SK-N-SH treated with all-trans-retinoic acid at 6 μM for 48 hours (cell line): ENCODE data around the gene SULT1C4.

Experiments
- ATAC-seq: fragments of 200-7000 bp; cut with Tn5 transposase; 3 replicates; pipeline ENCODE4 v1.9.1; 2020; ENCODE audit warnings: mild to moderate bottlenecking, moderate library complexity
- ARNTL ChIP-seq: fragments of 450-650 bp; formaldehyde crosslinking; IDR thresholded peaks from 2 replicates; pipeline ENCODE4 v1.5.0; 2020; ENCODE audit warnings: low read depth, mild to moderate bottlenecking, moderate library complexity, borderline replicate concordance
- BACH2 ChIP-seq: fragments of 250-450 bp; sonication (Bioruptor Pico); IDR thresholded peaks from 2 replicates; pipeline ENCODE4 v1.9.0; 2021; ENCODE audit warnings: mild to moderate bottlenecking, borderline replicate concordance
- CREB5 ChIP-seq: fragments of 250-450 bp; sonication (Bioruptor Pico); IDR thresholded peaks from 2 replicates; pipeline ENCODE4 v1.5.1; 2020; ENCODE audit warnings: low read depth, mild to moderate bottlenecking, moderate library complexity
- CSDC2 ChIP-seq: fragments of 250-450 bp; sonication (Bioruptor Pico); IDR thresholded peaks from 2 replicates; pipeline ENCODE4 v1.5.0; 2020; ENCODE audit warnings: mild to moderate bottlenecking, moderate library complexity
- ESRRG ChIP-seq: fragments of 250-450 bp; sonication (Bioruptor Pico); IDR thresholded peaks from 2 replicates; pipeline ENCODE4 v1.6.1; 2021; ENCODE audit warnings: mild to moderate bottlenecking
- GLIS3 ChIP-seq: fragments of 250-450 bp; sonication (Bioruptor Pico); IDR thresholded peaks from 2 replicates; pipeline ENCODE4 v1.5.0; 2020; ENCODE audit warnings: mild to moderate bottlenecking, moderate library complexity
- ISL1 ChIP-seq: fragments of 250-450 bp; sonication (Bioruptor Pico); IDR thresholded peaks from 2 replicates; pipeline ENCODE4 v2.1.2; 2022; ENCODE audit warnings: mild to moderate bottlenecking, moderate library complexity
- PATZ1 ChIP-seq: fragments of 250-450 bp; sonication (Bioruptor Pico); IDR thresholded peaks from 2 replicates; pipeline ENCODE4 v1.8.0; 2020; ENCODE audit warnings: mild to moderate bottlenecking, moderate library complexity, borderline replicate concordance
- POU6F1 ChIP-seq: fragments of 250-450 bp; sonication (Bioruptor Pico); IDR thresholded peaks from 2 replicates; pipeline ENCODE4 v1.8.0; 2021; ENCODE audit warnings: low read depth, mild to moderate bottlenecking, moderate library complexity, borderline replicate concordance
- PPARA ChIP-seq: fragments of 250-450 bp; sonication (Bioruptor Pico); IDR thresholded peaks from 2 replicates; pipeline ENCODE4 v1.5.0; 2020; ENCODE audit warnings: mild to moderate bottlenecking, borderline replicate concordance
- RARB ChIP-seq: fragments of 250-450 bp; sonication (Bioruptor Pico); IDR thresholded peaks from 2 replicates; pipeline ENCODE4 v1.8.0; 2021; ENCODE audit warnings: mild to moderate bottlenecking, moderate library complexity
- SNAI2 ChIP-seq: fragments of 250-450 bp; sonication (Bioruptor Pico); IDR thresholded peaks from 2 replicates; pipeline ENCODE4 v1.5.0; 2020; ENCODE audit warnings: mild to moderate bottlenecking, moderate library complexity
- TCF4 ChIP-seq: fragments of 250-450 bp; sonication (Bioruptor Pico); IDR thresholded peaks from 2 replicates; pipeline ENCODE4 v1.8.0; 2021; ENCODE audit warnings: mild to moderate bottlenecking, moderate library complexity, borderline replicate concordance
- TOX ChIP-seq: fragments of 250-450 bp; sonication (Bioruptor Pico); IDR thresholded peaks from 2 replicates; pipeline ENCODE4 v1.8.0; 2021; ENCODE audit warnings: mild to moderate bottlenecking, moderate library complexity, borderline replicate concordance
- TSHZ2 ChIP-seq: fragments of 250-450 bp; sonication (Bioruptor Pico); IDR thresholded peaks from 2 replicates; pipeline ENCODE4 v1.5.0; 2020; ENCODE audit warnings: mild to moderate bottlenecking, moderate library complexity
- ZC3H10 ChIP-seq: fragments of 250-450 bp; sonication (Bioruptor Pico); IDR thresholded peaks from 2 replicates; pipeline ENCODE4 v1.5.1; 2021; ENCODE audit warnings: mild to moderate bottlenecking, moderate library complexity
- ZFP3 ChIP-seq: fragments of 250-450 bp; sonication (Bioruptor Pico); IDR thresholded peaks from 2 replicates; pipeline ENCODE4 v1.5.0; 2020; ENCODE audit warnings: mild to moderate bottlenecking, moderate library complexity
- ZNF565 ChIP-seq: fragments of 450-650 bp; formaldehyde crosslinking; conservative IDR thresholded peaks from 2 replicates; pipeline ENCODE4 v1.5.0; 2020; ENCODE audit warnings: low read depth, mild to moderate bottlenecking, moderate library complexity
- ZNF8 ChIP-seq: fragments of 450-650 bp; formaldehyde crosslinking; IDR thresholded peaks from 2 replicates; pipeline ENCODE4 v1.5.0; 2020; ENCODE audit warnings: mild to moderate bottlenecking, moderate library complexity

SULT1C4 gene

GRCh38 chr2:108409768-108410167 lies 32.0 kb downstream of the SULT1C4 start (continued):
- TF ChIP-seq CSDC2 (no peak), TSHZ2 (CRISPR knock-in tag) (no peak), ARNTL (CRISPR knock-in tag) (no peak), TCF4 (CRISPR knock-in tag) (no peak), BACH2 (CRISPR knock-in tag) (no peak), RARB (CRISPR knock-in tag) (no peak), SNAI2 (no peak)
- TF ChIP-seq, all 23 proteins: peak for 0

- ATAC-seq: peak; percentile 78
- TF ChIP-seq ISL1 (CRISPR knock-in tag): peak; percentile 80
- 0 out of 2 replicates have a peak, but pooled peaks have one; percentile 38 for TF ChIP-seq ZFP3
- TF ChIP-seq POU6F1 (CRISPR knock-in tag): no peak
- no peak for TF ChIP-seq ZNF565 (CRISPR knock-in tag)
- TF ChIP-seq GLIS3 (CRISPR knock-in tag): peak; percentile 77; the same call in 1 of the 2 replicates
- no peak for TF ChIP-seq TCF4 (CRISPR knock-in tag)
- no peak for TF ChIP-seq ZNF8 (CRISPR knock-in tag)
- no peak for TF ChIP-seq SNAI2
- no peak for TF ChIP-seq ARNTL (CRISPR knock-in tag)
- TF ChIP-seq PATZ1 (CRISPR knock-in tag): peak; percentile 57; the same call in 1 of the 2 replicates
- TF ChIP-seq PPARA (CRISPR knock-in tag): no peak
- TF ChIP-seq CREB5: peak; percentile 60; the same call in 1 of the 2 replicates
These were observed 35.4 kb downstream of the SULT1C4 start for GRCh38 chr2:108412995-108413710.

GRCh38 chr2:108413711-108414095 lies 35.9 kb downstream of the SULT1C4 start:
- TF ChIP-seq ZNF565 (CRISPR knock-in tag) (no peak), ARNTL (CRISPR knock-in tag) (no peak), TOX (CRISPR knock-in tag) (no peak), TSHZ2 (CRISPR knock-in tag) (no peak), ISL1 (CRISPR knock-in tag) (no peak), CSDC2 (no peak), ESRRG (CRISPR knock-in tag) (no peak), ZC3H10 (CRISPR knock-in tag) (no peak), SNAI2 (no peak)
- ATAC-seq: no peak
